CD4-positive, alpha-beta T cell treated with Interleukin-21 for 1 hour (primary cell): ENCODE data around the gene CX3CR1.
A peak's percentile ranks its signal among the peaks of the same experiment; 100 is the strongest.
"Not testable (repeated sequence)": the region's sequence is repeated elsewhere in the genome, so short reads cannot be mapped to it uniquely, and the experiment has no call there.

Source experiments
- DNase-seq: peaks from one replicate; pipeline ENCODE4 v3.0.0-alpha.2; 2020

The CX3CR1 gene

DNA sequence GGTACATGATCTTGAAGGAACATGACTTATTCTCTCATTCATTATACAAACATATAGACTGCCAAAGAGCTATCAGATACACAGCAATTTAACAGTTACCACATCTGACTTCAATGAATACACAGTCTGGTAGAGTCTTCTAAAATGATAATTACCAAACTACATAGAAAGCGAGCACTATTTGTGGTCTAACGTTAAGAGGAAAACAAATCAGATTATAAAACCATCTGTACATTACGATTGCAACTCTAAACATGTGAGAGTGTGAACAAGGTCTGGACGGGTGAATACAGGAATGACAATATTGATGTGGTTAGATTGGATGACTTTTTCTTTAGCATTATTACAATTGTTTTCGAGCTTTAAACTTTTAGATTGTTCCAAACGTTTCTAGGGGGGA is 16.3 kb downstream of the CX3CR1 start:
- no peak for DNase-seq

DNA sequence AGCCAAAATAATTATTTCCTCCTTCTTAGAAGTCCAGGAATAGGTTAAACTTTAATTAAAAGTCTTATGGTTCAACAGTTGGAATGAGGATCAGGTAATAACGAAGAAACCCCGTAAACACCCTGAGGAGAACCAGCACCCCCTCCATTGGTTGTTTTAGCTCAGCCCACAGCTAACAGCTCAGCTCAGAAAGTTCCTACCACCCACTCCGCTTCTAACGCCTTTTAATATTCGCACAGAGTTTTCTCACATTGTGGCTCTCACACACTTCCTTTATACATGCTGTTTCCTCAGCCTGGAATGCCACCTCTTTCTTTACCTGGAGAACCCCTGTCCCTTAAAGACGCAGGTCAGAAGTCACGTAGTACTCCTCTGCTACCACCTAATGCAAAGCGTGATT is 17.0 kb downstream of the CX3CR1 start:
- DNase-seq, result no peak

DNA sequence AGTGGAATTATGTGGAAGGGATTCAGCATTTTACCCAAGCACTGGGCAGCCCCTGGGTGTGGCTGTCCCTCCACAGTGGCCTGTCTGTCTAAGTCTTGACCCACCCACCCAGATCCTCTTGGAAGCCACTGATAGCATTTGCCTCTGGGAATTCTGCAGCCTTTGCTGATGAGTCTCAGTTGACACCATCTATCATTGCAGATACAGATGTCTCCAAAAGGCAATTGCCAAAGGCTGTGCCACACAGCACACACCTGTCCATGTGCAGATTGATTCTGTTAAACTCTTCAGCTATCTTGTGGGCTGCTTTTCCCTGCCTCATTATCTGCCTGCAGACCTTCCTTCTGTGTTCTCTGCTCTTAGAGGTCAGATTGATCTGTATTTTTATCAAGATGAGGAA is 18.1 kb downstream of the CX3CR1 start:
- DNase-seq, result no peak

DNA sequence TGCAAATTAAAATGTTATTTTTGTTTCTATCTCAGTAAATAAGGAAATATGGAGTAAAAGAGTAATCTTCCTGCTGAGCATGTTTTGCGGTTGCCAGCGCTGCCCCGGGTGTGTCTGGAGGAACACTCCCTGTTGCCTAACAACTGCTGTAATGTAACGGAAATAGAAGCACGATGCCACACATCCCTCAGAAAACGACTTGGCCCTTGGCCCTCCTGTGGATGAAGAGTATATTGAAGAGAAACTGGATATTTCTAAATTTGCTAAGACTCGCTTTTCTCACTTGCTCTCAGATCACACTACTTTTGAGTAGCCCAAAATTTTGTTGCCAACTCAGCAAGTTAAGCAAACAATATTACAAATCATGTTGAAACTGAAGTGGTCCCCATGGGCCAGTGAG is 18.9 kb downstream of the CX3CR1 start:
- peak; percentile 79 for DNase-seq

DNA sequence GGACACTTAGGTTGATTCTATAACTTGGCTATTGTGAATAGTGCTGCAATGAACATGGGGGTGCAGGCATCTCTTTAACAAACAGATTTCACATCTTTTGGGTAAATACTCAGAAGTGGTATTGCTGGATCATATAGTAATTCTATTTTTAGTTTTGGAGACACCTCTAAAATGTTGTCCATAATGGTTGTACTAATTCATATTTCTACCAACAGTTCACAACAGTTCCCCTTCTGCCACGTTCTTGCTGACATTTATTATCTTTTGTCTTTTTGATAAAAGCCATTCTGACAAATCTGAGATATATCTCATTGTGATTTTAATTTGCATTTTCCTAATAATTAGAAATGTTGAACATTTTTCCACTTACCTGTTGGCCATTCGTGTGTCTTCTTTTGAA is 19.5 kb downstream of the CX3CR1 start:
- no peak for DNase-seq

DNA sequence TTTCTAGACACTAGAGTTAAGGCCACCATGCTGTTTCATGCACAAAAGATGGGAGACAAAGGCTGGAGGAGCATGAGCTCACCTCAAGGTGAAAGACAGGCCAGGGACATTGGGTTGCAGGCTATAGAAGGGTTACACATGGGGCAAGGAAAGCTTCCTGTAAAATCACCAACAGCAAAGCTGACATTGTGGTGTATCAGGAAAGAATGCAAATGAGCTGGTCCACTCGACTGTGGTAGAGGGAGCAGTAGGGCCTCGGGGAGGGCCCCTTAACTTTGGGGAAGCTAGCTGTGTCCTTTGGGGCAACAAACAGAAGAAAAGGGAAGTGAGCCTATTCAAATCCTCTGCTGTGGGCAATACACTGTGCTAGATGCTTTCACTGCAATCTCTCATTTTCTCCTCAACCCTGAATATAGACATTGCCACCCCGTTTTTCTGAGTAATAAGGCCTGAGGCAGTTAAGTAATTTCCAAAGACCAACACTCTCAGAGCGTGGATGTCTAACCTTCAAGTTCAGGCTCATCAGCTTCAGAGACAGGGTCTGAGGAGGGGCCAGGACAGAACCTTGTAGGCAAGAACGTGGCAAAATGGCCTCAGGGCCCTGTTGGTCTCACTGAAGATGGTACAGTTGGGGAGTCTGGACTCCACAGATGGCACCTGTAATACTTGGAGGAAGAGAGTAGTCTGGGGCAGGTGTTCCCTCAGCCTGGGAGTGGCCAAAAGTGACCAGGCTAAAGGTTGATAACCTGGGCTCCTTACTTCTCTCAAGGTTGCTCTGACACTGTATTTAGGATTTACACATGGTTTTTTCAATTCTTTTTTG is 24.1 kb downstream of the CX3CR1 start:
- peak; percentile 21 for DNase-seq

DNA sequence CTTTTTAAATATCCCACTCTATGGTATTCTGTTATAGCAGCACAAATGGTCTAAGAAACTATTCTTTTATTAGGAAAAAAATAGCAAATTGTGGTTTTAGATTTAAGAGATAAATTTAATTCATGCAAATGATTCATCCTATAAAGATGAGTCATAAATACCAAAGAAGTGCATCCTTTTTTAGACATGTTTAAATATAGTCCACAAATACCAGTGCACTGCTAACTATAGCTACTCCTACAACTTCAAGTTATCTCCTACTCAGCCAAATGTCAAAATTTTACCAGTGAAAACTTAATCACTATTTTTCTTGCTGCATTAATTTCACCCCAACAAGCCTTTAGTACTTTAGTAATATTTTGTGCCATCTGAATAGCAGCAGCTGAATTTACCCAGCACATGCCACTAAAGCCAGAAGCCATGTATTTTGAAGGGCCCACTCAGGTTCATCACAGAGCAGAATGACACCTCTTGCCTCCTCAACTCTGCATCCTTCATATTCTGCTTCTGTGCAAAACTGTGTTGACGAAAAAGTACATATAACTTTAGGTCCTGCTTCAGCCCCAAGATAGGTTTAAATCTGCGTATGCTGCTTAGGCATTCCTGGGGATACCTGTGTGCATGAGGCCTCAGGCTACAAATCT is 24.9 kb downstream of the CX3CR1 start:
- DNase-seq, result no peak

DNA sequence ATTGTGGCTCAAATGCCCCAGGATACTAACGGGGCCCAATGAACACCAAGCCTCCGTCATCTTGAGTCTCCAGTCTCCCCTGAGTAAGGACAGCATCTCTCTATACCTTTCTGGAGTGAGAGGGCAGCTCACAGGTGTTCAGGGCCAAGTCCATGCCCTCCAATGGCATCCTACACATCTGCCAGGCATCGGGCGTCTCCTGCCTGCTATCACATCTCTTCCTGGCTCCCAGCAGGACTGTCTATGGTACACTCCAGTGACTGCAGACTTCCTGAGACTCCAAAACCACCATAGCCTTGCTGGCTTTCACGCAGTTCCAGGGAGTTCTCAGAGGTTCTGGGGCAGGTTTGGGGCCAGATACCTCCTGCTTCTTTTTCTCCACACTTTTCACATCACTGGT is 28.3 kb downstream of the CX3CR1 start:
- no peak for DNase-seq

DNA sequence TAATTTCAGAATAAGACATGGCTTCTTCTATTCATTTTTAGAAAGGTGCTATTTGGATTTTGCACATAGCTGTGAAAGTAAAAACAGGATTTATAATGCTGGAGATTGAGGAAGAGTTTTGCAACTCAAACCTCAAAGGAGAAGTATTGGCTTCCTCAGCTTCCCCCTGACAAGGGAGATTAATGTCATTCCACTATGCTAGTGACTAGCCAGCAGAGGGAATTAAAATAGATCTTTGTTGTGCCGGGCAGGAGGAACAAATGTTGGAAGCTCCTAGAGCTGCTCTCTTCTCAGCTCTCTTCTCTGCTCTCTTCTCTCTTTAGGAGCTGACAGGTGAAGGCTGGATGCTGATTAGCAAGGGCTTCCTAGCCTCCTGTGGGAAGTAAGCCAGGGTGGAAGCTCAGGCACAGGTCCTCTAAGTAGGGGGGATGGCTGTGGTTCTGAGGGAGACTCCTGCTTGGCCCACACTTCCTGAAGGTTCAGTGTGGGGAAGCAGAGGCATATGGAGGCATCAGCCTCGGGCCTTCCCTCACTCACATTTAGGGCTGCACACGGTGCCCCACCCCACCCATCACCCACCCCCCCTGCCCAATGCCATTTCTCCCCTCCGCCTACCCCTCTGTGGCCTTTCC is 29.6 kb downstream of the CX3CR1 start:
- DNase-seq, result no peak

DNA sequence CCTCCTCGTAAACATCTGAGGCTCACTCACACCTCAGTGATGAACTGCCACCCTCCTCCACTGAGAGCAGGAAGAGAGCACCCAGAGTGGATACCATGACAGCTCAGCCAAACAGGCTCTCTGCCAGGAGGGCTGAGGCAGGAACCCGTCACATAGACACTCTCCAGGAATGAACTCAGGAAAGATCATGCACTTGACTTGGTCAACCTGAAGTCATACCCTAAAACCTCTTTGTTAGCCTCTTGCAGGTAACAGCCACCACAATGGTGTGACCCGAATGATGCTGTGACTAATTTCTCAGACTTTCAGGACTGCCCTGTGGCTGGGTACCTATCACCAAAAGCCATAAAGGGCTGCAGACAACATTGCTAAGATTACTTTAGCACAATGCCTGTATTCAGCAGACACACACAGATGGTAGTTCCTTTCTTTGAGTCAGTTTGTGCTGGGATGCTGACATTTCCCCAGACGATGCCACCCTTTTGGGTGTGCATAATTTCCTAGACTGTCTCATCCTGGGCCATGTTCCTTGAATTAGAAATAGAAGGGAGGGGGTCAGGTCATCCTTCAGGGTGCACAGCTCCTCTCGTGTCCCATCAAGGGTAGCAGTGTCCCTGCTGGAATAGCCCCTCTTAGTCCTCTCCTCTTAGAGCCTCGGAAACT is 30.3 kb downstream of the CX3CR1 start:
- DNase-seq, result no peak

DNA sequence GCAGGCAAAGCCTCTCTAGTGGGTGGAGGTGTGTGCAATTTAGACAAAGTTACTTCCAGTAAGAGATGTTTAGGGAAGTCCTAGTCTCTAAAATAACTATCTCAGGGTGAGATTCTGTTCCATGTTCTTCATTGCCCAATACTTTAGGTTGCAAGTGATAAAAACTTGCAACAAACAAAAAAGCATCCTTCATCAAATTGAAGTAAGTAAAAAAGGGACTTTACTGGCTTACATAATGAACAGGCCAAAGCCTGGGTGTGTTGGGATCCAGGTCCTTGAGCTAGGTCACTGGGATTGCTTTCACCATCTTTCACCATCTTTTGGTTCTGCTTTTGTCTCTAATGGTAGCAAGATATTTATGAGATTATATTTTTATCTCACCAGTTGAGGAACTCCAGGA is 38.3 kb downstream of the CX3CR1 start:
- no peak for DNase-seq

DNA sequence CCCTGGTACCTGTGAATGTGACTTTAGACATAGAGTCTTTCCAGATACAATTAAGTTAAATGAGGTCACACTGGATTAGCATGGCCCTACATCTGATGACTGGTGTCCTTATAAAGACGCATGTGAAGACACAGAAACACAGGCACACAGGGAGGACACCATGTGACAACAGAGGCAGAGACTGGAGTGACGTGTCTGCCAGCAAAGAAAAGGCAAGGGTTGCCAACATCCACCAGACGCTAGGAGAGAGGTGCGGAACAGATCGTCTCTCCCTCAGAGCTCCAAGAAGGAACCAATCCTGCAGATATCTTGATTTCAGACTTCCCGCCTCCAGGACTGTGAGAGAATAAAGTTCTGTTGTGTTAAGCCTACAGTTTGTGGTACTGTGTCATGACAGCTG is 42.8 kb downstream of the CX3CR1 start:
- no peak for DNase-seq

DNA sequence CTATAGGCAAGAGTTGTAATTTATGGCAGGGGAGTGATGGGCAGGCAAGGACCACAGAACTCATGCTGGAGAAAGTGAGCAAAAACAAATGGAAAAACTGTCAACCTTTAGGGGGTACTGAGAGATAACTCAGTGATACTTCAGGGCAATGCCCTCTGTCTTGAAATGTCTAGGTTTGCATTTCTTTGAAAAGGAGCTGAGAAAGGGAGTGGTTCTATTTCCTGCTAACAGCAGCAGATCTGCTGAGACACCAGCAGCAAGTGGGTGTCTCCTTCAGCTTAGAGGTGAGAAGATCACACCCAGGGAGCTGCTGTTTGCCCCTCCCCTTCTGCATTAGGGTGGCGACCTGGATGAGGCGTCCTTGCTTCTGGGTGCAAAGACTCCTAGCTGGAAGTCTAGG is 45.2 kb downstream of the CX3CR1 start:
- peak; percentile 68 for DNase-seq

DNA sequence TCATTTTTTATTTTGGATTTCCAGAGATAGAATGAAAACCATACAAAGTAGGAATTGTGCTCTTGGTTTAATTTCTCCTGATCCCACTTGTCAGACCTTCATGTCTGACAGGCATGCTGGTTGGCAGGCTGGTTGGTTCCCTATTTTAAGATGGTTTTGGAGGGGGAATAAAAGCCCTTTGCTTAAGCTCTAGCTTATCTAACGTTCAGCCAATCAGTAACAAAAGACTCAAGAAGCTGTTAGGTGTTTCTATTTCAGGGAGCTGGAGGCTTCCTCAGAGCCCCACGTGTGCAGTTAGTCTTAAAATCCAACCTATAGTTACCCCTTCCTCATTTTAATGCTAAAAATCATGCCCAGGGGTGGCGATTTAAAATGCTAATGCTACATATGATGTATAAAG is 47.0 kb downstream of the CX3CR1 start:
- DNase-seq, result no peak

DNA sequence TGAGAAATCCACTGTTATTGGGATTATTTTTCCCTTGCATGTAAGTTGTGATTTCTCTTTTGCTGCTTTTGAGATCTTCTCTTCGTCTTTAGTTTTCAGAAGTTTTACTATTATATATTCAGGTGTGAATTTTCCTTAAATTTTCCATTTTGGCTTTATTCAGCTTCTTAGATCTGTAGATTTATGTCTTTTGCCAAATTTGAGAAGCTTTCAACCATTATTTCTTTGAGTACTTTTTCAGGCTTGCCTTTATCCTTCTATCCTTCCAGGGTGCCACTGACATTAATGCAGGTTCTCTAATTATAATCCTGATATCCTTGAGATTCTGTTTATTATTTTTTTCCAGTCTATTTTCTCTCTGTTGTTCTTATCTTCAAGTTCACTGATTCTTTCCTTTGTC is 49.4 kb downstream of the CX3CR1 start:
- no peak for DNase-seq

DNA sequence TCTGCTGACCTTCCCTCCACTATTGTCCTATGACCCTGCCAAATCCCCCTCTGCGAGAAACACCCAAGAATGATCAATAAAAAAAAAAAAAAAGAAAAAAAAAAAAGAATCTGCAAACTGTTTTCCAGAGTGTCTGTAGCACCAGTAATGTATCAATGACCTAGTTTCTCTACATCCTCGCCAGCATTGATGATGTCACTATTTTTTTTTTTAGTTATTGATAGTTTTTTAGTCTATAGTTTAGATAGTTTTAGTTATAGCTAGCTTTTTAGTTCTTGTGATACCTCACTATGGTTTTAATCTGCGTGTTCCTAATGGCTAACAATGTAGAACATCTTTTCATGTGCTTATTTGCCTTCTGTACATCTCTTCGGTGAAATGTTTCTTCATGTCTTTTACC is 51.3 kb downstream of the CX3CR1 start:
- DNase-seq, result no peak

DNA sequence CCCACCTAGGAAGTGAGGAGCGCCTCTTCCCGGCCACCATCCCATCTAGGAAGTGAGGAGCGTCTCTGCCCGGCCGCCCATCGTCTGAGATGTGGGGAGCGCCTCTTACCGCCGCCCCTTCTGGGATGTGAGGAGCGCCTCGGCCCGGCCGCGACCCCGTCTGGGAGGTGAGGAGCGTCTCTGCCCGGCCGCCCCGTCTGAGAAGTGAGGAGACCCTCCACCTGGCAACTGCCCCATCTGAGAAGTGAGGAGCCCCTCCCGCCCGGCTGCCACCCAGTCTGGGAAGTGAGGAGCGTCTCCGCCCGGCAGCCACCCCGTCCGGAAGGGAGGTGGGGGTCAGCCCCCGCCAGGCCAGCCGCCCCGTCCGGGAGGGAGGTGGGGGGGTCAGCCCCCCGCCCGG is 52.2 kb downstream of the CX3CR1 start:
- DNase-seq, result not testable (repeated sequence)

DNA sequence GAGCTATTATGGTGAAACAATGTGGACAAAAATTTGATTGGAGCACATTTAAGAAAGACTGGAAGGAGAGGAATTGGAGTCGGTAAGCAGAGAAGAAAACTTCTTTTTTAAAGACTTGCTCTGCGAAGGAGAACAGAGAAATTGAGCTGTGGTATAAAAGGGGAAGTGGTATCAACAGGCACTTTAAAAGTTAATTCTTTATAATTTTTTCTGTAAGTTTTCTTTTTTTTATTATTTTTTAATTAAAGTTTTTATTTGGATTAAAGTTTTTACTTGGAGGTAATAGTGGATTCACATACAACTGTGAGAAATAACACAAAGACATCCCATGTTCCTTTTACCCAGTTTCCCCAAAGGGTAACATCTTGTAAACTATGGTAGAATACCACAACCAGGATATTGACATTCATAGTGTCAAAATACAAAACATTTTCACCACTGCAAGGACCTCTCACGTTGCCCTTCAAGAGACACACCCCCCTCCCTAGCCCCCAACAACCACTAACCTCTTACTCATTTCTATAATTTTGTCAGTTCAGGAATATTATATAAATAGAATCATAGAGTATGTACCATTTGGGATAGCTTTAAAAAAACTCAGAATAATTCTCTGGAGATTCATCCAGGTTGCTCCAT is 53.6 kb downstream of the CX3CR1 start:
- no peak for DNase-seq

DNA sequence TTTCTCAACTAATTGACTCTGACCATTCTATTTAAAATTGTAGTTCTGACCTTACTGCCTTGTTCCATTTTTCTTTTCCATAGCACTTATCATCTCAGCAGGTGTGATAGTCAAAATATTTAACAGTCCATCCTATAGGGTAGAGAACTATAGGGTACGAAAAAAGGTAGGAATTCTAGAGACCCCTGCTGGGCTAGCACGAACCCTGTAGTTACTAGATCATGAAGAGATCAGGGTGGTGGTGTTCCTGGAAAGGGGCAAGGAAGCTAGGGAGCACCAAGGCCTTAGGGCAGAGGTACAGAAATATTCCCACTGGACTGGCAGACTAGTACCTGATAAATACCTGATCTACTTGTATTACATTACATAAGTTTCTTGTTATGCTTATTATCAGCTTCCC is 55.5 kb downstream of the CX3CR1 start:
- DNase-seq, result no peak

DNA sequence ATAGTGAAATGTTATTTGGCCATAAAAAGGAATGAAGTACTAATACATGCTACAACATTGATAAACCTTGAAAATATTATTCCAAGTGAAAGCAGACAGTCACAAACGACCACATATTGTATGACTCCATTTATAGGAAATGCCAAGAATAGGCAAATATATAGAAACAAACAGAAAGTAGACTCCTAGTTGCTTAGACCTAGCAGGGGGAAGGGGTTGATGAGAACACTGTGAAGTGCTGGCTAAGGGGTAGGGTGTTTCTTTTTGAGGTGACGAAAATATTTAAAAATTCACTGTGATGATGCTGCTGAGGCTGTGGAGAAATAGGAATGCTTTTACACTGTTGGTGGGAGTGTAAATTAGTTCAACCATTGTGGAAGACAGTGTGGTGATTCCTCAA is 56.9 kb downstream of the CX3CR1 start:
- no peak for DNase-seq

DNA sequence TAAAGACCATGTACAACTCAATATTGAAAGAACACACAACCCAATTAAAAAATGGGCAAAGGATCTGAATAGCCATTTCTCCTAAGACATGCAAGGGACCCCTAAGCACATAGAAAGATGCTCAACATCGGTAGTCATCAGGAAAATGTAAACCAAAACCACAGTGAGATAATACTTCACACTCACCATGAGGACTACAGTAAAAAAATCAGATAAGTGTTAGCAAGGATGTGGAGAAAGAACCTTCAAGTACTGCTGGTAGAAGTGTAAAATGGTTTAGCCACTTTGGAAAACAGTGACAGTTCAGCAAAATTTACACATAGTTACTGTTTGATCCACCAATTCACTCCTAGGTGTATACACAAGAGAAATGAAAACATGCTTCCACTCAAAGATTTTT is 57.4 kb downstream of the CX3CR1 start:
- DNase-seq, result peak; percentile 34

DNA sequence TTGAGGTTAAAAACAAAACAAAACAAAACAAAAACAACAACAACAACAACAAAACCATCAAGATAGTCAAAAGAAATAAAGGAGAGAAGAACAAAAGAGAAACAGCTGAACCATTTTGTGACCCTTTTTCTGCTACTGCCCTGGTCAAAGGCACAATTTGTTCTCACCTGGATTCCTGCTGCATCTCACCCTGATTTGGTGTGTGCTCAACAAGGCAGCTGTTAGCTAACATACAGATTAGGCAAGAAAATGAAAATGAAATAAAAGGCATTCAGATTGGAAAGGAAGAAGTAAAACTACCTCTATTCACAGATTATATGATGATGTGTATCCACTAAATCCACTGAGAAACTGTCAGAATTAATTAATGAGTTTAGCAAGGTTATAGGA is 58.7 kb downstream of the CX3CR1 start:
- DNase-seq, result no peak

DNA sequence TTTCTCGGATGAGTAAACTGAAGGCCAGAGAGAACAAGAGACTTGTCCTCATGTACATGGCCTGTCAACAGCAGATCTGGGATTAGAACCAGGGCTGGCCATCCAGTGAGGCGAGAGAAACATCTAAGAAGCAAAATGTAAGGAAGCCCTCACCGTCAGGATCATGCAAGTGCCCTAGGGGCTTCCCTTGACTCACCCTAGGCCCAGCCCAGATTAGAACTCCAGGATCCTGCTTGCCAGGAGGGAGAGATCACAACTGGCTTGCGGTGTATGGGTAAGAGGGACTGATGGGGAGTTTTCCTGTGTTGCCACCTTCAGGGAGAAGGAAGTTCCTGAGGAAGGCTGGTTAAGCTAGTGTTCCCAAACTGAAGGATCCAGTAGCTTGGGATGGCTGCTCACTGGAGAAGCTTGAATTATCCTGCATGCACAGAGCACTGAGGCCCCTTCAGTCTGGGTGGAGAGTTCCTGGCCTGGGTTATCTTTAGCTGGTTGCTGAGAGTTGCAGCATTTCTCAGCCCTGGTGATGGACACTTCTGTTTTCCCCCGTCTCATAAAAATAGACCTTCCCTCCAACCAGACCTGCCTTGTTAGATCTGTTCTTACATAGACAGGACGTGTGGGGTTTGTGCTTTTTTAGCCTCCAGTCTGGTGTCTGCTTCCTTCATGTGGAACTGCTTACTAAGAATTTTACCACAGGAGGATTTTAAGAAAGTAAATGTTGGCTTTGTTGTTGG is 59.3 kb downstream of the CX3CR1 start:
- no peak for DNase-seq
